Epithelial cell of esophagus (primary cell): ENCODE data around the gene GRIK5.

Experiments
- DNase-seq: peaks from one replicate; pipeline ENCODE4 v3.0.0; 2010; ENCODE audit warnings: low read depth
- H3K4me3 ChIP-seq: 2 replicates; pipeline ENCODE4 v1.5.1; 2011; ENCODE audit warnings: mild to moderate bottlenecking, low read length, control low read depth
- TF ChIP-seq, protein P1 (sequence below): IDR thresholded peaks from 2 replicates; pipeline ENCODE4 v1.5.1; 2011; ENCODE audit warnings: low read depth, mild to moderate bottlenecking, low read length, control low read depth, inconsistent platforms; ENCODE audit not compliant: insufficient read depth; ENCODE audit errors: missing control alignments

GRIK5 gene, protein sequence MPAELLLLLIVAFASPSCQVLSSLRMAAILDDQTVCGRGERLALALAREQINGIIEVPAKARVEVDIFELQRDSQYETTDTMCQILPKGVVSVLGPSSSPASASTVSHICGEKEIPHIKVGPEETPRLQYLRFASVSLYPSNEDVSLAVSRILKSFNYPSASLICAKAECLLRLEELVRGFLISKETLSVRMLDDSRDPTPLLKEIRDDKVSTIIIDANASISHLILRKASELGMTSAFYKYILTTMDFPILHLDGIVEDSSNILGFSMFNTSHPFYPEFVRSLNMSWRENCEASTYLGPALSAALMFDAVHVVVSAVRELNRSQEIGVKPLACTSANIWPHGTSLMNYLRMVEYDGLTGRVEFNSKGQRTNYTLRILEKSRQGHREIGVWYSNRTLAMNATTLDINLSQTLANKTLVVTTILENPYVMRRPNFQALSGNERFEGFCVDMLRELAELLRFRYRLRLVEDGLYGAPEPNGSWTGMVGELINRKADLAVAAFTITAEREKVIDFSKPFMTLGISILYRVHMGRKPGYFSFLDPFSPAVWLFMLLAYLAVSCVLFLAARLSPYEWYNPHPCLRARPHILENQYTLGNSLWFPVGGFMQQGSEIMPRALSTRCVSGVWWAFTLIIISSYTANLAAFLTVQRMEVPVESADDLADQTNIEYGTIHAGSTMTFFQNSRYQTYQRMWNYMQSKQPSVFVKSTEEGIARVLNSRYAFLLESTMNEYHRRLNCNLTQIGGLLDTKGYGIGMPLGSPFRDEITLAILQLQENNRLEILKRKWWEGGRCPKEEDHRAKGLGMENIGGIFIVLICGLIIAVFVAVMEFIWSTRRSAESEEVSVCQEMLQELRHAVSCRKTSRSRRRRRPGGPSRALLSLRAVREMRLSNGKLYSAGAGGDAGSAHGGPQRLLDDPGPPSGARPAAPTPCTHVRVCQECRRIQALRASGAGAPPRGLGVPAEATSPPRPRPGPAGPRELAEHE

DNA sequence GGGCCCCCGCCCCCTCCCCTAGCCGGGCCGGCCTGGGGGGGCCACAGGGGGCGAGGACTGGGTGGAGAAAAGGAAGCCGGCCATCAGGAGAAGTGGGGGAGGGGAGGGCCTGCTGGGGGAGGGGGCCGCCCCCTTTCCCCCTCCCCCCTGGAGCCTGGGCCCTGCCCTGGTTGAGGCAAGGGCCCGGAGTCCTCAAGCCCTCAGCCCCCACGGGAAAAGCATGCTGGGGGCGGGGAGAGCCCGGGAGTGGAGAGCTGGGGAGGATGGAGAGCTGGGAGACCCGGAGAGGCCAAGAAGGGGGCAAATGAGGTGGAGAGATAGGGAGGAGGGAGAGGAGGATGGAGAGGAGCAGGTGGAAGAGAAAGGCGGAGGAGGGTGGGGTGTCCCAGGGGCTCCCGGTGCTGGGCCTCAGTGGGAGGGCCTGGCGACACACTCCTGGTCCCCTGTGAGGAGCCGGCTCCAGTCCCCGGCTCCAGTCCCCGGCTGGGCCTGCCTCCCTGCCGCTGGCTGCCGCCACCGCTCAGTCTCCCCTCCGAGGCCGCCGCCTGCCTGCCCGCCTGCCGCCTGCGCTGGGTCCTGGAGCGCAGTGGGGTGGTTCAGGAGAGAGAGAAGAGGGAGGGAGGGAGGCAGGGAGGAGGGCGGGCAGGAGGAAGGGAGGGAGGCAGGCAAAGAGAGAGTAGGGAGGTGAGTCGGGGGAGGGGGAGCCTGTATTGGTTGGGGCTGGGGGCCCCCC lies at the start of gene GRIK5:
TSS of gene GRIK5 (minus strand) at position 588 of the 733 bp plus-strand sequence. CDS start 4,436 bp downstream, outside the sequence.
- H3K4me3 ChIP-seq = no peak within 1 kb of the TSS
- DNase-seq = no peak

DNA sequence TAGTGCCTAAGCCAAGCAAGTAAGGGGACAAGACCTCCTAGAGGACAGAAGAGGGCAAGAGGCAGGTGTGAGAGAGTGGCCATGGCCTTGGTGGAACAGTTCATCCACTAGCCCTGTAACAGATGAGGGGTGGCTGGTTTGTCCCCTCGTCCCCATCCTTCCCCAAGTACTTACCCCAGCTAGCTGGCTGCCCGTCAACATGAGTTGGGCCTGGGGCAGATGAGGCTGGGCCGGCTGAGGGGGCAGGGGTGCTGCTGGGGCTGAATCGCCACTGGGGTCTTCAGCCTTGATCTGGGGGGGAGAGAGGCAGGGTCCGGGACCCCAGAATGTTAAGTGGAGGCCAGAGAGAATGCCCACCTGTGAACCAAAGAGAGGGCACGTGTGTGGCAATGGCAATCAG lies 47.1 kb upstream of the GRIK5 start:
- TF ChIP-seq, protein P1, sequence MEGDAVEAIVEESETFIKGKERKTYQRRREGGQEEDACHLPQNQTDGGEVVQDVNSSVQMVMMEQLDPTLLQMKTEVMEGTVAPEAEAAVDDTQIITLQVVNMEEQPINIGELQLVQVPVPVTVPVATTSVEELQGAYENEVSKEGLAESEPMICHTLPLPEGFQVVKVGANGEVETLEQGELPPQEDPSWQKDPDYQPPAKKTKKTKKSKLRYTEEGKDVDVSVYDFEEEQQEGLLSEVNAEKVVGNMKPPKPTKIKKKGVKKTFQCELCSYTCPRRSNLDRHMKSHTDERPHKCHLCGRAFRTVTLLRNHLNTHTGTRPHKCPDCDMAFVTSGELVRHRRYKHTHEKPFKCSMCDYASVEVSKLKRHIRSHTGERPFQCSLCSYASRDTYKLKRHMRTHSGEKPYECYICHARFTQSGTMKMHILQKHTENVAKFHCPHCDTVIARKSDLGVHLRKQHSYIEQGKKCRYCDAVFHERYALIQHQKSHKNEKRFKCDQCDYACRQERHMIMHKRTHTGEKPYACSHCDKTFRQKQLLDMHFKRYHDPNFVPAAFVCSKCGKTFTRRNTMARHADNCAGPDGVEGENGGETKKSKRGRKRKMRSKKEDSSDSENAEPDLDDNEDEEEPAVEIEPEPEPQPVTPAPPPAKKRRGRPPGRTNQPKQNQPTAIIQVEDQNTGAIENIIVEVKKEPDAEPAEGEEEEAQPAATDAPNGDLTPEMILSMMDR = no peak
- no peak overlapping the region for H3K4me3 ChIP-seq
- no peak for DNase-seq

More for the DNA sequence above, at the start of gene GRIK5:
- TF ChIP-seq, protein P1 = no peak

DNA sequence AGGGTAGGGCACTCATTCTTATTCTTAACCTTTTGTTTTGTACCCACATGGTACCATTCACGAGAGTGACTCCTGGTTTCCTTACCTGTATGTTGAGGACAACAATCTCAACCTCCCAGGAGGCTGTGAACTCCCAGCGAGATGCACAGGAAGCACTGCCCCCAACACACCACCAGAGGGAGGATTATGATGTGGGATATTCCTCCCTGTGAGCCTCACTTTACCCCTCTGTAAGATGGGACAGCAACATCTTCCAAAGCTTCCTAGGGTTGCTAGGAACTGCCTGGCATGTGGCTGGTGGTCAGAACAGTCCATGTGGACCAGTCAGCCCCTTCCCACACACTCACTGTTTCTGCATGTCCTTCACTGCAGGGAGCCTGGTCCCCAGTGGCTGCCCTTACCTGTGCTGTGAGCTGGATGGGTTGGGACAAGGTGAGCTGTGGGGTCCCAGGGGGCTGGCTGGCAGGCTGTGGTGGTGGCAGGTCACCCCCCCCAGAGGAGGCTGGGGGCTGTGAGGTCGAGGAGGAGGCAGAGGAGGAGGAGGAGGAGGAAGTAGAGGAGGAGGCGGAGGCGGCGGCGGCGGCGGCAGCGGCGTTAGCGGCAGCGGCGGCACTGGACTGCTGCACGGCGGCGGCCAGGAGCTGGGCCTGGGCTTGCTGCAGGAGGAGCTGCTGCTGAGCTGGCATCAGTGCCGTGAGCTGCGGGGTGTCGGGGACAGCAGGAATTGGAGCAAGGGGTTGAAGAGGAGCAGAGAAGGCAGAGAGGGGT lies 46.5 kb upstream of the GRIK5 start:
- DNase-seq = no peak
- no peak overlapping the region for H3K4me3 ChIP-seq
- TF ChIP-seq, protein P1 = no peak

DNA sequence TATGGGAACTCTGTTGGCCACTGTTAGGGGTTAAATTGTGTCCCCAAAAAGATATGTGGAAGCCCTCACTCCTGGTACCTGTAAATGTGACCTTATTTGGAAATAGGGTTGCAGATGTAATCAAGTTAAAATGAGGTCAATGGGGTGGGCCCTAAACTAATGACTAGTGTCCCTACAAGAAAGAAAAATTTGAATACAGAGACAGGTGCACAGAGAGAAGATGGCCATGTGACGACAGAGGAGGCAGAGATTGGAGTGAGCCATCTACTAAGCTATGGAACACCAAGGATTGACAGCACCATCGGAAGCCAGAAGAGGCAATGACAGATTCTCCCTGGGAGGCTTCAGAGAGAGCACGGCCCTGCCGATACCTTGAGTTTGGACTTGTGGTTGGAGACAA lies 45.7 kb upstream of the GRIK5 start:
- DNase-seq = no peak
- TF ChIP-seq, protein P1 = no peak
- no peak overlapping the region for H3K4me3 ChIP-seq

DNA sequence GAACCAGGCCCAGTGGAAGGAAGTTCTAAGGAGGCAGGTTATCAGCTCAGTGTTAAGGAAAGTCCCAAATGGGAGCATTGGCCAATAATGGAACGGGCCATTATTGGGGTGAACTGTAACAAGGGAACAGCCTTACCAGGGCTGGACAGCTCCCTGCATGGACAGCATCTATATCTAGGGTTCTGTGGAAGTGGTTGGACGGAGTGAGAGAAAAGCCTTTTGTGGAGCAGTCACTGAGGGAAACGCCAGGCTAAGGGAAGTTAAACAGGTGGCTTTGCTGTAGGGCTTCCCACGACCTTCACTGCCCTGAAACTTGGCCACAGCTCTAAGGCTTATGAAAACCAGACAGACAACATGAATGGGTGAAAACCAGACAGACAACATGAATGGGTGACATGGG lies 45.2 kb upstream of the GRIK5 start:
- no peak overlapping the region for H3K4me3 ChIP-seq
- TF ChIP-seq, protein P1 = no peak
- no peak for DNase-seq

DNA sequence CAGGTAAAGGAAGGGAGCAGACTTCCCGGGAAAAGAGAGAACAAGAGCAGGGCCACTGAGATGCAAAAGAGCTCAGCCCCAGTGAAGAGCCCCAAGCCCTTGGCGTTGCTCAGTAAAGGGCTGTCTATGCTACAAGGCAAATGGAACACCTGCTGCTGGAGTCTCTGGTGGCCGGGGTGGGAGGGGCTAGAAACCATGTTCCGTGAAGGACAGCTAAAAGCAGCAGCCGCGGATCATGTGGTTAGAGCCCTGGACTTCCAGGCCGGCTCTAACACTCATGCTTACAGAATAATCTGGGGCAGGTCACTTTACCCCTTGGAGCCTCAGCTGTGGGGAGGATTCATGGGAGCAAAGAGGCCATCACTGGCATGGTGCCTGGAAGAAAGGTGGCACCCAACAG lies 44.4 kb upstream of the GRIK5 start:
- DNase-seq = no peak
- H3K4me3 ChIP-seq = no peak overlapping the region
- TF ChIP-seq, protein P1 = no peak
